Adrenal gland (tissue), 12 donors: ENCODE data around the gene ZNF91. TPM values are rescaled to one million over a fixed set of nuclear protein-coding genes. Genes with fewer than 3 reads are reported as not detected.

Experiments
- DNase-seq, 7 donors: peaks; one replicate each; pipeline ENCODE4 v3.0.0-alpha.2; 2019 to 2020
- H3K27ac ChIP-seq, 5 donors: fragments of 200-600 bp; sonication (generic) in 4 of 5; 1 replicate in 3 of 5; 2 replicates in 2 of 5; pipeline versions ENCODE4 v1.5.1 to v1.8.0; 2016 to 2020; ENCODE audit warnings: mild to moderate bottlenecking in 1 of 5
- H3K27me3 ChIP-seq: fragments of 200-600 bp; 2 replicates; pipeline ENCODE4 v1.8.0; 2021
- H3K36me3 ChIP-seq, 2 donors: fragments of 200-600 bp; replicated peaks in 1 of 2; 1 replicate in 1 of 2; 2 replicates in 1 of 2; pipeline versions ENCODE4 v1.5.1 to v1.8.0; 2018 to 2022
- H3K4me1 ChIP-seq, 2 donors: fragments of 200-600 bp; replicated peaks in 1 of 2; 1 replicate in 1 of 2; 2 replicates in 1 of 2; pipeline versions ENCODE4 v1.5.1 to v1.8.0; 2018 to 2021
- H3K4me3 ChIP-seq, 4 donors: fragments of 200-600 bp; sonication (generic) in 3 of 4; one replicate each; pipeline ENCODE4 v1.5.1; 2016 to 2018
- H3K9me3 ChIP-seq, 3 donors: fragments of 200-600 bp; sonication (generic) in 1 of 3; replicated peaks in 1 of 3; 1 replicate in 2 of 3; 2 replicates in 1 of 3; pipeline versions ENCODE4 v1.5.1 to v1.8.0; 2016 to 2021
- CTCF ChIP-seq, 6 experiments: fragments of 450-650 bp in 4 of 6; fragments of 200-600 bp in 2 of 6; sonication (generic) in 1 of 6; IDR thresholded peaks; 1 replicate in 5 of 6; 2 replicates in 1 of 6; pipeline versions ENCODE4 v1.5.1 to v1.8.0; 2016 to 2021; ENCODE audit warnings: antibody characterized with exemption in 6 of 6, mild to moderate bottlenecking in 2 of 6, moderate library complexity in 1 of 6
- POLR2A ChIP-seq, 2 donors: fragments of 450-650 bp; IDR thresholded peaks; one replicate each; pipeline ENCODE4 v1.6.1; 2017; ENCODE audit warnings: antibody characterized with exemption in 2 of 2, mild to moderate bottlenecking in 2 of 2, moderate library complexity in 1 of 2
- WGBS, 4 donors: extraction: QIAGEN DNeasy Blood & Tissue Kit in 2 of 4; methylation state at CpG; one replicate each; pipeline versions ENCODE4 v1.1.5 to v1.1.7; 2013 to 2017; 5-methylcytosine and 5-hydroxymethylcytosine counted together
- intact Hi-C, 2 donors: fragments of 100-400 bp; cut with DNase I; formaldehyde crosslinking; loops; one replicate each; pipeline versions ENCODE4 v1.14.1 to v1.15.0; 2022 to 2023
- polyA plus RNA-seq, 3 donors: library from polyadenylated mRNA; stranded (reverse); fragments of 200-250 nt in 2 of 3; fragments of 350-450 nt in 1 of 3; fragmentation: Illumina TruSeq in 1 of 3; extraction: RNeasy Lipid Tissue Mini Kit (QIAGEN cat#74804) in 1 of 3; gene quantifications; one replicate each; pipeline ENCODE4 v1.2.3, GENCODE V29; 2013 to 2014
- total RNA-seq, 9 donors: library from RNA; depleted of rRNA in 4 of 9; stranded (reverse); fragments of >200 nt in 4 of 9; fragments of 120-200 nt in 1 of 9; fragmentation: NEBNext Ultra II Directional in 1 of 9; extraction: Animal tissue kit (Norgen Biotek cat#: 25700) in 1 of 9; gene quantifications; one replicate each; pipeline versions ENCODE4 v1.1.0 to v1.2.4, GENCODE V29; 2013 to 2023
- donor health status: healthy with polysubstance abuse.
- donor health status: Bipolar disorder and iron deficiency.
- donor health status: DM: yes; HTN: yes; CAD: no.
- donor health status: DM: no; HTN: no; CAD: no.
- donor health status: DM: no; HTN: no; CAD: no.
- donor health status: DM: yes; HTN: yes; CAD: no.

ZNF91 gene
- total and polyA plus RNA-seq, 12 donors: 12.9 to 81.1 (median 35.8) TPM

- H3K4me3 ChIP-seq: no peak overlapping the region
- intact Hi-C loops: no loop called here
- no peak overlapping the region for H3K27ac ChIP-seq
- H3K9me3 ChIP-seq: peaks cover 0 to 16% (median 6%) of the 10 kb centered on the region in 3 donors
- WGBS, 4 donors: 77 to 90% (median 83%) methylated on average over 4 of the region's 4 CpGs
- no peaks in the 10 kb centered on the region for H3K4me1 ChIP-seq
- H3K36me3 ChIP-seq: peaks cover 0 to 6% of the 10 kb centered on the region in 2 donors
- H3K27me3 ChIP-seq: no peaks in the 10 kb centered on the region
- TF ChIP-seq CTCF (IDR thresholded peaks at IDR 0.05) (no peak), POLR2A (IDR thresholded peaks at IDR 0.05) (no peak)
- no peak for DNase-seq
Observed at GRCh38 chr19:23385404-23385803, 9.9 kb downstream of the ZNF91 start.

GRCh38 chr19:23384858-23385257, 10.4 kb downstream of the ZNF91 start:
- peaks cover 0 to 6% of the 10 kb centered on the region in 2 donors for H3K36me3 ChIP-seq
- TF ChIP-seq POLR2A (IDR thresholded peaks at IDR 0.05) (no peak), CTCF (IDR thresholded peaks at IDR 0.05) (no peak)
- no peaks in the 10 kb centered on the region for H3K4me1 ChIP-seq
- 95 to 99% (median 98%) methylated on average over 8 to 12 of the region's 12 CpGs for WGBS, 4 donors
- DNase-seq: no peak
- intact Hi-C loops: no loop called here
- H3K27ac ChIP-seq: no peak overlapping the region
- H3K27me3 ChIP-seq: no peaks in the 10 kb centered on the region
- peaks cover 0 to 16% (median 6%) of the 10 kb centered on the region in 3 donors for H3K9me3 ChIP-seq
- H3K4me3 ChIP-seq: no peak overlapping the region

GRCh38 chr19:23384166-23384565, 11.1 kb downstream of the ZNF91 start:
- Histone ChIP-seq H3K4me1 (peaks cover 5 to 6% of the 10 kb centered on the region in 2 donors), H3K36me3 (peaks cover 0 to 6% of the 10 kb centered on the region in 2 donors), H3K27me3 (no peaks in the 10 kb centered on the region), H3K4me3 (no peak overlapping the region), H3K27ac (no peak overlapping the region), H3K9me3 (peaks cover 0 to 16% (median 6%) of the 10 kb centered on the region in 3 donors)
- intact Hi-C loops: no loop called here
- WGBS, 4 donors: 94 to 99% (median 99%) methylated on average over 12 of the region's 12 CpGs
- no peak for DNase-seq
- TF ChIP-seq POLR2A (IDR thresholded peaks at IDR 0.05): no peak
- no peak for TF ChIP-seq CTCF (IDR thresholded peaks at IDR 0.05)

- H3K4me1 ChIP-seq: peaks cover 5 to 8% of the 10 kb centered on the region in 2 donors
- H3K4me3 ChIP-seq: no peak overlapping the region
- H3K9me3 ChIP-seq: peaks cover 0 to 16% (median 6%) of the 10 kb centered on the region in 3 donors
Observed at GRCh38 chr19:23382955-23383354, 12.3 kb downstream of the ZNF91 start.

More at GRCh38 chr19:23382955-23383354, 12.3 kb downstream of the ZNF91 start:
- Histone ChIP-seq H3K27ac (no peak overlapping the region), H3K27me3 (no peaks in the 10 kb centered on the region), H3K36me3 (peaks cover 0 to 6% of the 10 kb centered on the region in 2 donors)
- intact Hi-C loops: no loop called here
- DNase-seq: no peak
- no peak for TF ChIP-seq CTCF (IDR thresholded peaks at IDR 0.05)
- TF ChIP-seq POLR2A (IDR thresholded peaks at IDR 0.05): no peak
